Measurements from ENCODE around the gene TSC22D1. TPM values are rescaled to one million over a fixed set of nuclear protein-coding genes. Genes with fewer than 3 reads are reported as not detected.

Gene TSC22D1
- total RNA-seq, 1 experiment from 2014 or later, result 72.5 TPM

DNA sequence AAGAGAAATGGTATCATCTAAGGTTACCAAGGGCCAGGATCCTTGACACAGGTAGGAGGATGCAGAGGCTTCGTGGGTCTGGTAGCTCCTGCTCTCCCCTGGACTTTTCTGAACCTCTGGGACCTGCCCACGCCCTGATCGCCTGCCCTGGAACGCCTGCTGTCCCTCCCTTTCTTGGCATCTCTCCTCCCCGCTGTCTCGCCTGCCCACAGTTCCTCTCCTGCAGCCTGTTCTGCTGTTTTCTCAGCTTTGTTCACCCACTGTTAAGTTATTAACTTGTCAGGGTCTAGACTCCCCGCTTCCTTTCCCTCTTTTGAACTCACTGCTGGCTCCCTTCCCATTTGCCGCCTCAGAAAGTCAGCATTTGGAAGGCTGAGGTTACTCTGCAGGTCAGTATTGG is 182.7 kb downstream of the TSC22D1 start:
- DNase-seq (ENCODE audit: low spot score), result no peak
- H3K9me3 Mint-ChIP-seq, result no peaks in the 10 kb centered on the region
- H3K27me3 Mint-ChIP-seq (ENCODE audit: low read depth), result no peaks in the 10 kb centered on the region
- POLR2A ChIA-PET, result interaction anchor here (0.9 kb wide), 1 partner anchor 43 kb away, joined by 3 read pairs; no protein-coding TSS in a partner anchor
- no peak overlapping the region for H3K4me3 Mint-ChIP-seq
- no peaks in the 10 kb centered on the region for H3K36me3 Mint-ChIP-seq
- H3K27ac Mint-ChIP-seq, result no peak overlapping the region
- CTCF ChIA-PET, result interaction anchor here (1.5 kb wide), 1 partner anchor 10 kb away, joined by 3 read pairs; no protein-coding TSS in a partner anchor
- TF ChIP-seq GABPB1 (CRISPR knock-in tag; IDR thresholded peaks at IDR 0.05), result no peak
- TF ChIP-seq NR1H2 (CRISPR knock-in tag; IDR thresholded peaks at IDR 0.05), result no peak
- TF ChIP-seq, protein P1, sequence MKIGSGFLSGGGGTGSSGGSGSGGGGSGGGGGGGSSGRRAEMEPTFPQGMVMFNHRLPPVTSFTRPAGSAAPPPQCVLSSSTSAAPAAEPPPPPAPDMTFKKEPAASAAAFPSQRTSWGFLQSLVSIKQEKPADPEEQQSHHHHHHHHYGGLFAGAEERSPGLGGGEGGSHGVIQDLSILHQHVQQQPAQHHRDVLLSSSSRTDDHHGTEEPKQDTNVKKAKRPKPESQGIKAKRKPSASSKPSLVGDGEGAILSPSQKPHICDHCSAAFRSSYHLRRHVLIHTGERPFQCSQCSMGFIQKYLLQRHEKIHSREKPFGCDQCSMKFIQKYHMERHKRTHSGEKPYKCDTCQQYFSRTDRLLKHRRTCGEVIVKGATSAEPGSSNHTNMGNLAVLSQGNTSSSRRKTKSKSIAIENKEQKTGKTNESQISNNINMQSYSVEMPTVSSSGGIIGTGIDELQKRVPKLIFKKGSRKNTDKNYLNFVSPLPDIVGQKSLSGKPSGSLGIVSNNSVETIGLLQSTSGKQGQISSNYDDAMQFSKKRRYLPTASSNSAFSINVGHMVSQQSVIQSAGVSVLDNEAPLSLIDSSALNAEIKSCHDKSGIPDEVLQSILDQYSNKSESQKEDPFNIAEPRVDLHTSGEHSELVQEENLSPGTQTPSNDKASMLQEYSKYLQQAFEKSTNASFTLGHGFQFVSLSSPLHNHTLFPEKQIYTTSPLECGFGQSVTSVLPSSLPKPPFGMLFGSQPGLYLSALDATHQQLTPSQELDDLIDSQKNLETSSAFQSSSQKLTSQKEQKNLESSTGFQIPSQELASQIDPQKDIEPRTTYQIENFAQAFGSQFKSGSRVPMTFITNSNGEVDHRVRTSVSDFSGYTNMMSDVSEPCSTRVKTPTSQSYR (CRISPR knock-in tag; IDR thresholded peaks at IDR 0.05), result no peak
- TF ChIP-seq NR2C2 (CRISPR knock-in tag; IDR thresholded peaks at IDR 0.05), result no peak
- TF ChIP-seq, protein P2, sequence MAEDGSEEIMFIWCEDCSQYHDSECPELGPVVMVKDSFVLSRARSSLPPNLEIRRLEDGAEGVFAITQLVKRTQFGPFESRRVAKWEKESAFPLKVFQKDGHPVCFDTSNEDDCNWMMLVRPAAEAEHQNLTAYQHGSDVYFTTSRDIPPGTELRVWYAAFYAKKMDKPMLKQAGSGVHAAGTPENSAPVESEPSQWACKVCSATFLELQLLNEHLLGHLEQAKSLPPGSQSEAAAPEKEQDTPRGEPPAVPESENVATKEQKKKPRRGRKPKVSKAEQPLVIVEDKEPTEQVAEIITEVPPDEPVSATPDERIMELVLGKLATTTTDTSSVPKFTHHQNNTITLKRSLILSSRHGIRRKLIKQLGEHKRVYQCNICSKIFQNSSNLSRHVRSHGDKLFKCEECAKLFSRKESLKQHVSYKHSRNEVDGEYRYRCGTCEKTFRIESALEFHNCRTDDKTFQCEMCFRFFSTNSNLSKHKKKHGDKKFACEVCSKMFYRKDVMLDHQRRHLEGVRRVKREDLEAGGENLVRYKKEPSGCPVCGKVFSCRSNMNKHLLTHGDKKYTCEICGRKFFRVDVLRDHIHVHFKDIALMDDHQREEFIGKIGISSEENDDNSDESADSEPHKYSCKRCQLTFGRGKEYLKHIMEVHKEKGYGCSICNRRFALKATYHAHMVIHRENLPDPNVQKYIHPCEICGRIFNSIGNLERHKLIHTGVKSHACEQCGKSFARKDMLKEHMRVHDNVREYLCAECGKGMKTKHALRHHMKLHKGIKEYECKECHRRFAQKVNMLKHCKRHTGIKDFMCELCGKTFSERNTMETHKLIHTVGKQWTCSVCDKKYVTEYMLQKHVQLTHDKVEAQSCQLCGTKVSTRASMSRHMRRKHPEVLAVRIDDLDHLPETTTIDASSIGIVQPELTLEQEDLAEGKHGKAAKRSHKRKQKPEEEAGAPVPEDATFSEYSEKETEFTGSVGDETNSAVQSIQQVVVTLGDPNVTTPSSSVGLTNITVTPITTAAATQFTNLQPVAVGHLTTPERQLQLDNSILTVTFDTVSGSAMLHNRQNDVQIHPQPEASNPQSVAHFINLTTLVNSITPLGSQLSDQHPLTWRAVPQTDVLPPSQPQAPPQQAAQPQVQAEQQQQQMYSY (CRISPR knock-in tag; IDR thresholded peaks at IDR 0.05), result no peak
- no peak for TF ChIP-seq ZNF121 (CRISPR knock-in tag; IDR thresholded peaks at IDR 0.05)
- TF ChIP-seq, protein P3, sequence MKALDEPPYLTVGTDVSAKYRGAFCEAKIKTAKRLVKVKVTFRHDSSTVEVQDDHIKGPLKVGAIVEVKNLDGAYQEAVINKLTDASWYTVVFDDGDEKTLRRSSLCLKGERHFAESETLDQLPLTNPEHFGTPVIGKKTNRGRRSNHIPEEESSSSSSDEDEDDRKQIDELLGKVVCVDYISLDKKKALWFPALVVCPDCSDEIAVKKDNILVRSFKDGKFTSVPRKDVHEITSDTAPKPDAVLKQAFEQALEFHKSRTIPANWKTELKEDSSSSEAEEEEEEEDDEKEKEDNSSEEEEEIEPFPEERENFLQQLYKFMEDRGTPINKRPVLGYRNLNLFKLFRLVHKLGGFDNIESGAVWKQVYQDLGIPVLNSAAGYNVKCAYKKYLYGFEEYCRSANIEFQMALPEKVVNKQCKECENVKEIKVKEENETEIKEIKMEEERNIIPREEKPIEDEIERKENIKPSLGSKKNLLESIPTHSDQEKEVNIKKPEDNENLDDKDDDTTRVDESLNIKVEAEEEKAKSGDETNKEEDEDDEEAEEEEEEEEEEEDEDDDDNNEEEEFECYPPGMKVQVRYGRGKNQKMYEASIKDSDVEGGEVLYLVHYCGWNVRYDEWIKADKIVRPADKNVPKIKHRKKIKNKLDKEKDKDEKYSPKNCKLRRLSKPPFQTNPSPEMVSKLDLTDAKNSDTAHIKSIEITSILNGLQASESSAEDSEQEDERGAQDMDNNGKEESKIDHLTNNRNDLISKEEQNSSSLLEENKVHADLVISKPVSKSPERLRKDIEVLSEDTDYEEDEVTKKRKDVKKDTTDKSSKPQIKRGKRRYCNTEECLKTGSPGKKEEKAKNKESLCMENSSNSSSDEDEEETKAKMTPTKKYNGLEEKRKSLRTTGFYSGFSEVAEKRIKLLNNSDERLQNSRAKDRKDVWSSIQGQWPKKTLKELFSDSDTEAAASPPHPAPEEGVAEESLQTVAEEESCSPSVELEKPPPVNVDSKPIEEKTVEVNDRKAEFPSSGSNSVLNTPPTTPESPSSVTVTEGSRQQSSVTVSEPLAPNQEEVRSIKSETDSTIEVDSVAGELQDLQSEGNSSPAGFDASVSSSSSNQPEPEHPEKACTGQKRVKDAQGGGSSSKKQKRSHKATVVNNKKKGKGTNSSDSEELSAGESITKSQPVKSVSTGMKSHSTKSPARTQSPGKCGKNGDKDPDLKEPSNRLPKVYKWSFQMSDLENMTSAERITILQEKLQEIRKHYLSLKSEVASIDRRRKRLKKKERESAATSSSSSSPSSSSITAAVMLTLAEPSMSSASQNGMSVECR (CRISPR knock-in tag; IDR thresholded peaks at IDR 0.05; ENCODE audit: borderline replicate concordance), result no peak
- TF ChIP-seq, protein P4, sequence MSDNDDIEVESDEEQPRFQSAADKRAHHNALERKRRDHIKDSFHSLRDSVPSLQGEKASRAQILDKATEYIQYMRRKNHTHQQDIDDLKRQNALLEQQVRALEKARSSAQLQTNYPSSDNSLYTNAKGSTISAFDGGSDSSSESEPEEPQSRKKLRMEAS (CRISPR knock-in tag; IDR thresholded peaks at IDR 0.05), result no peak
- TF ChIP-seq, protein P5, sequence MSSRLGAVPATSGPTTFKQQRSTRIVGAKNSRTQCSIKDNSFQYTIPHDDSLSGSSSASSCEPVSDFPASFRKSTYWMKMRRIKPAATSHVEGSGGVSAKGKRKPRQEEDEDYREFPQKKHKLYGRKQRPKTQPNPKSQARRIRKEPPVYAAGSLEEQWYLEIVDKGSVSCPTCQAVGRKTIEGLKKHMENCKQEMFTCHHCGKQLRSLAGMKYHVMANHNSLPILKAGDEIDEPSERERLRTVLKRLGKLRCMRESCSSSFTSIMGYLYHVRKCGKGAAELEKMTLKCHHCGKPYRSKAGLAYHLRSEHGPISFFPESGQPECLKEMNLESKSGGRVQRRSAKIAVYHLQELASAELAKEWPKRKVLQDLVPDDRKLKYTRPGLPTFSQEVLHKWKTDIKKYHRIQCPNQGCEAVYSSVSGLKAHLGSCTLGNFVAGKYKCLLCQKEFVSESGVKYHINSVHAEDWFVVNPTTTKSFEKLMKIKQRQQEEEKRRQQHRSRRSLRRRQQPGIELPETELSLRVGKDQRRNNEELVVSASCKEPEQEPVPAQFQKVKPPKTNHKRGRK (CRISPR knock-in tag; IDR thresholded peaks at IDR 0.05; ENCODE audit: borderline replicate concordance), result no peak
- TF ChIP-seq FOXP1 (CRISPR knock-in tag; IDR thresholded peaks at IDR 0.05; ENCODE audit: borderline replicate concordance), result no peak
- ATAC-seq, result no peak
- peaks cover 36% of the 10 kb centered on the region for H3K4me1 Mint-ChIP-seq

DNA sequence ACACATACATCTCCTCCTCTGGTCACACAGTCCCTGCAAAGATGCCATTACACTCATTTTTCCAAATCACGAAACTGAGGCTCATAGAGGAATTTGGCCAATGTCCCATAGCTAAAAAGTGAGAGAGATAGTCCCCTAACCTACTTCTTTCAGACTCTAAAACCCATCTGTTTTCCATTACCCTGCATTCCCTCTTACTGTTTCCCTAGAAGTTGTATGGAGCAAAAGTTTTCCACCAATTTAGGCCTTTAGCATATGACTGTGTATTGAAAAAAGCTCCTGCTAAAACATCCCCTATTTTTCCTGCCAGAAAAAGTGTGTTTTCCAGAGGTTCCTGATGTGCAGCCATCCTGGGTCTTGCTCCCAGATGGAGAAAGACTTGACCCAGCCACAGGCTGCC is 186.3 kb downstream of the TSC22D1 start:
- no peaks in the 10 kb centered on the region for H3K36me3 Mint-ChIP-seq
- DNase-seq (ENCODE audit: low spot score) (no peak), ATAC-seq (no peak)
- no peak overlapping the region for H3K27ac Mint-ChIP-seq
- CTCF ChIA-PET, result no interaction called here
- no peaks in the 10 kb centered on the region for H3K9me3 Mint-ChIP-seq
- no peaks in the 10 kb centered on the region for H3K27me3 Mint-ChIP-seq (ENCODE audit: low read depth)
- no peak overlapping the region for H3K4me3 Mint-ChIP-seq
- H3K4me1 Mint-ChIP-seq, result peaks cover 31% of the 10 kb centered on the region
- POLR2A ChIA-PET, result interaction anchor here (0.8 kb wide), 1 partner anchor 26 kb away, joined by 3 read pairs; no protein-coding TSS in a partner anchor
- TF ChIP-seq, protein P6, sequence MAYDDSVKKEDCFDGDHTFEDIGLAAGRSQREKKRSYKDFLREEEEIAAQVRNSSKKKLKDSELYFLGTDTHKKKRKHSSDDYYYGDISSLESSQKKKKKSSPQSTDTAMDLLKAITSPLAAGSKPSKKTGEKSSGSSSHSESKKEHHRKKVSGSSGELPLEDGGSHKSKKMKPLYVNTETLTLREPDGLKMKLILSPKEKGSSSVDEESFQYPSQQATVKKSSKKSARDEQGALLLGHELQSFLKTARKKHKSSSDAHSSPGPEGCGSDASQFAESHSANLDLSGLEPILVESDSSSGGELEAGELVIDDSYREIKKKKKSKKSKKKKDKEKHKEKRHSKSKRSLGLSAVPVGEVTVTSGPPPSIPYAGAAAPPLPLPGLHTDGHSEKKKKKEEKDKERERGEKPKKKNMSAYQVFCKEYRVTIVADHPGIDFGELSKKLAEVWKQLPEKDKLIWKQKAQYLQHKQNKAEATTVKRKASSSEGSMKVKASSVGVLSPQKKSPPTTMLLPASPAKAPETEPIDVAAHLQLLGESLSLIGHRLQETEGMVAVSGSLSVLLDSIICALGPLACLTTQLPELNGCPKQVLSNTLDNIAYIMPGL (CRISPR knock-in tag; IDR thresholded peaks at IDR 0.05), result no peak
- TF ChIP-seq, protein P3 (CRISPR knock-in tag; IDR thresholded peaks at IDR 0.05; ENCODE audit: borderline replicate concordance), result no peak
- TF ChIP-seq, protein P7, sequence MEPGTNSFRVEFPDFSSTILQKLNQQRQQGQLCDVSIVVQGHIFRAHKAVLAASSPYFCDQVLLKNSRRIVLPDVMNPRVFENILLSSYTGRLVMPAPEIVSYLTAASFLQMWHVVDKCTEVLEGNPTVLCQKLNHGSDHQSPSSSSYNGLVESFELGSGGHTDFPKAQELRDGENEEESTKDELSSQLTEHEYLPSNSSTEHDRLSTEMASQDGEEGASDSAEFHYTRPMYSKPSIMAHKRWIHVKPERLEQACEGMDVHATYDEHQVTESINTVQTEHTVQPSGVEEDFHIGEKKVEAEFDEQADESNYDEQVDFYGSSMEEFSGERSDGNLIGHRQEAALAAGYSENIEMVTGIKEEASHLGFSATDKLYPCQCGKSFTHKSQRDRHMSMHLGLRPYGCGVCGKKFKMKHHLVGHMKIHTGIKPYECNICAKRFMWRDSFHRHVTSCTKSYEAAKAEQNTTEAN (CRISPR knock-in tag; IDR thresholded peaks at IDR 0.05), result no peak
- TF ChIP-seq ZNF219 (CRISPR knock-in tag; IDR thresholded peaks at IDR 0.05; ENCODE audit: borderline replicate concordance), result no peak

Measured in WTC11 (cell line).